ENCODE results near the gene AMH.

The AMH gene

GRCh38 chr19:2223391-2223790, 25.7 kb upstream of the AMH start:
- no peak overlapping the region for H3K4me3 ChIP-seq (ENCODE audit: low read length)
- H3K4me1 ChIP-seq (ENCODE audit: insufficient read depth, low read length), result no peaks in the 10 kb centered on the region
- no peaks in the 10 kb centered on the region for H3K9me3 ChIP-seq (ENCODE audit: insufficient read depth, low read depth, low read length)
- H3K9ac ChIP-seq (ENCODE audit: low read depth, low read length), result no peak overlapping the region
- WGBS, result 93% methylated on average over 18 of the region's 18 CpGs
- H3K27ac ChIP-seq (ENCODE audit: low read depth, low read length), result no peak overlapping the region
- H3K27me3 ChIP-seq (ENCODE audit: insufficient read depth, low read length), result no peaks in the 10 kb centered on the region
- H3K36me3 ChIP-seq (ENCODE audit: insufficient read depth, low read length), result peaks cover 60% of the 10 kb centered on the region

DNA sequence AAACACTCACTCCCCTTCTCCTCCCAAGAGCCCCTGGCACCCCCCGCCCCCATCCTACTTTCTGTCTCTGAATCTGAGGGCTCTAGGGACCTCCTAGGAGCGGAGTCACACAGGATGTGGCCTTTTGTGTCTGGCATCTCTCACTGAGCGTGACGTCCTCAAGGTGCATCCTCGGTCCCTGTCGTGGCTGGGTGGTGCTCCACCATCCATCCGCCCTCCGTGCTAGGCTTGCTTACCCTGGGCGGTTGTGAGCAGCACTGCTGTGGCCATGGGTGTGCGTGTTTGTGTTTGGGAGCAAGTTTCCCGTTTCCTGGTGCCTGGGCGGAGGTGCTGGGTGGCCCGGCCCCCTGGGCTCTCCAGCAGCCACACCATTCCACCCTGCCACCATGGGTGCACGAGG, 25.2 kb upstream of the AMH start:
- H3K27me3 ChIP-seq (ENCODE audit: insufficient read depth, low read length), result no peaks in the 10 kb centered on the region
- H3K4me1 ChIP-seq (ENCODE audit: insufficient read depth, low read length), result no peaks in the 10 kb centered on the region
- 96% methylated on average over 14 of the region's 14 CpGs for WGBS
- peaks cover 59% of the 10 kb centered on the region for H3K36me3 ChIP-seq (ENCODE audit: insufficient read depth, low read length)
- no peak overlapping the region for H3K9ac ChIP-seq (ENCODE audit: low read depth, low read length)
- H3K4me3 ChIP-seq (ENCODE audit: low read length), result no peak overlapping the region
- H3K27ac ChIP-seq (ENCODE audit: low read depth, low read length), result no peak overlapping the region
- H3K9me3 ChIP-seq (ENCODE audit: insufficient read depth, low read depth, low read length), result no peaks in the 10 kb centered on the region

- 94% methylated on average over 13 of the region's 13 CpGs for WGBS
- Histone ChIP-seq H3K9ac (ENCODE audit: low read depth, low read length) (no peak overlapping the region), H3K4me3 (ENCODE audit: low read length) (no peak overlapping the region), H3K27me3 (ENCODE audit: insufficient read depth, low read length) (no peaks in the 10 kb centered on the region), H3K4me1 (ENCODE audit: insufficient read depth, low read length) (no peaks in the 10 kb centered on the region), H3K36me3 (ENCODE audit: insufficient read depth, low read length) (peaks cover 61% of the 10 kb centered on the region), H3K9me3 (ENCODE audit: insufficient read depth, low read depth, low read length) (no peaks in the 10 kb centered on the region), H3K27ac (ENCODE audit: low read depth, low read length) (no peak overlapping the region)
Observed at GRCh38 chr19:2224754-2225349, 24.3 kb upstream of the AMH start.

DNA sequence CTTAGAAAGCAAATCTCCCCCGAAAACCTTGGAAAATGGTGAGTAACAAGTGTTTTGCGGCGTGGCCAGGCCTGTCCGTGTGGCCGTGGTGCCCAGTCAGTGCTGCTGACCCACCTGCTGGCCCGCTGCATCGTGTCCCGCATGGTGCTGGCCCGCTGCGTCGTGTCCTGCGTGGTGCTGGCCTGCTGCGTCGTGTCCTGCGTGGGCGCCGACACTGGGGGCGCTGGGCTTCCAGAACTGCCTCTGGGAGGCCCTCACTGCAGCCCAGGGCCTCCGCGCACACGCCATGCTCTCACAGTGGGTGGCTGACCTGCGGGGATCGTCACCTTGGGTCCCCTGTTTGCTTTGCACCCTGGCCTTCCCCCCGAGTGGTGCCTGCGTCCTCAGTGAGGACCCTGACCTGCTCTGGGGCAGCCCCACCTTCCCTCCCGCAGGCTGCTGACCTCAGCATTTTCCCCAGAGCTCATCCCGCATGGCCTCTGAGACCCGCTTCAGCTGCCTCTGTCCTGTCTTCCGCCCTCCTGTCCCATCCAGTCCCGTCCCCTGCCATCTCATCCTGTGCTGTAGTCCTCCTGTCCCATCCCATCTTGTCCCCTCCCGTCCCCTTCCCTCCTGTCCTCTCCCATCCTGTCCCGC, 23.6 kb upstream of the AMH start:
- H3K27ac ChIP-seq (ENCODE audit: low read depth, low read length), result no peak overlapping the region
- 96% methylated on average over 32 of the region's 32 CpGs for WGBS
- peaks cover 60% of the 10 kb centered on the region for H3K36me3 ChIP-seq (ENCODE audit: insufficient read depth, low read length)
- no peaks in the 10 kb centered on the region for H3K27me3 ChIP-seq (ENCODE audit: insufficient read depth, low read length)
- H3K9ac ChIP-seq (ENCODE audit: low read depth, low read length), result no peak overlapping the region
- no peak overlapping the region for H3K4me3 ChIP-seq (ENCODE audit: low read length)
- no peaks in the 10 kb centered on the region for H3K9me3 ChIP-seq (ENCODE audit: insufficient read depth, low read depth, low read length)
- H3K4me1 ChIP-seq (ENCODE audit: insufficient read depth, low read length), result no peaks in the 10 kb centered on the region

GRCh38 chr19:2226051-2226839, 22.9 kb upstream of the AMH start:
- Histone ChIP-seq H3K9ac (ENCODE audit: low read depth, low read length) (no peak overlapping the region), H3K4me3 (ENCODE audit: low read length) (no peak overlapping the region), H3K27ac (ENCODE audit: low read depth, low read length) (no peak overlapping the region), H3K27me3 (ENCODE audit: insufficient read depth, low read length) (no peaks in the 10 kb centered on the region), H3K4me1 (ENCODE audit: insufficient read depth, low read length) (no peaks in the 10 kb centered on the region), H3K36me3 (ENCODE audit: insufficient read depth, low read length) (peaks cover 59% of the 10 kb centered on the region), H3K9me3 (ENCODE audit: insufficient read depth, low read depth, low read length) (no peaks in the 10 kb centered on the region)
- WGBS, result 97% methylated on average over 59 of the region's 59 CpGs

GRCh38 chr19:2226840-2227360, 22.2 kb upstream of the AMH start:
- WGBS, result 96% methylated on average over 53 of the region's 53 CpGs
- H3K27ac ChIP-seq (ENCODE audit: low read depth, low read length), result no peak overlapping the region
- H3K27me3 ChIP-seq (ENCODE audit: insufficient read depth, low read length), result no peaks in the 10 kb centered on the region
- H3K9me3 ChIP-seq (ENCODE audit: insufficient read depth, low read depth, low read length), result no peaks in the 10 kb centered on the region
- no peak overlapping the region for H3K9ac ChIP-seq (ENCODE audit: low read depth, low read length)
- H3K4me1 ChIP-seq (ENCODE audit: insufficient read depth, low read length), result no peaks in the 10 kb centered on the region
- peaks cover 62% of the 10 kb centered on the region for H3K36me3 ChIP-seq (ENCODE audit: insufficient read depth, low read length)
- H3K4me3 ChIP-seq (ENCODE audit: low read length), result no peak overlapping the region

DNA sequence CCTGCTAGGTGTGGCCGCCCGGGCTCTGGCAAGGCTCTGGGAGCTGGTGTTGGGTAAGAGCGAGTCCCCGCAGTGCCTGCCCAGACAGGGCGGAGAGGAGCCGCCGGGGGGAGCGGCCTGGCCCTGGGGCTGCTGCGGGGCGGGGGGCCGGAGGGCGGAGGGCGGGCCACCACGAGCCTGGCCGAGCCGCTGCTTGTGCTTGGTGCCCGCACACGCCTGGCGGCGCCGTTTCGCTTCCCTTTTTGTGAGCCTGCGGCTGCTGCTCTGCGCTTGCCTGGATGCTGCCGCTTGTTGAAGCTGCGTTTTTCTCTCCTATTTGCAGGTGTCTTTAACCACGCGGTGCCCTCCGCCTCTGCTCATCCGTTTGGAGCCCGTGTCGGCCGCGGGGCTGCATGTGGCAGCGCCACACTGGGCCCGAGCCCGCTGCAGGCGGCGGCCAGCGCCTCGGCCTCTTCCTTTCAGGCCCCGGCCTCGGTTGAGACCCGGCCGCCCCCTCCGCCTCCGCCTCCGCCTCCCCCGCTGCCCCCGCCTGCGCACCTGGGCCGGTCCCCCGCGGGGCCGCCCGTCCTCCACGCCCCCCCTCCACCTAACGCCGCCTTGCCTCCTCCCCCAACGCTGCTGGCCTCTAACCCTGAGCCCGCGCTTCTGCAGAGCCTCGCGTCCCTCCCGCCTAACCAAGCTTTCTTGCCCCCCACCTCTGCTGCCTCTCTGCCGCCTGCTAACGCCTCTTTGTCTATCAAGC, 21.5 kb upstream of the AMH start:
- Histone ChIP-seq H3K36me3 (ENCODE audit: insufficient read depth, low read length) (peaks cover 63% of the 10 kb centered on the region), H3K27me3 (ENCODE audit: insufficient read depth, low read length) (no peaks in the 10 kb centered on the region), H3K9ac (ENCODE audit: low read depth, low read length) (no peak overlapping the region), H3K9me3 (ENCODE audit: insufficient read depth, low read depth, low read length) (no peaks in the 10 kb centered on the region), H3K4me1 (ENCODE audit: insufficient read depth, low read length) (no peaks in the 10 kb centered on the region), H3K27ac (ENCODE audit: low read depth, low read length) (no peak overlapping the region), H3K4me3 (ENCODE audit: low read length) (no peak overlapping the region)
- WGBS, result 95% methylated on average over 63 of the region's 67 CpGs

- Histone ChIP-seq H3K4me1 (ENCODE audit: insufficient read depth, low read length) (no peaks in the 10 kb centered on the region), H3K36me3 (ENCODE audit: insufficient read depth, low read length) (peaks cover 61% of the 10 kb centered on the region), H3K9me3 (ENCODE audit: insufficient read depth, low read depth, low read length) (no peaks in the 10 kb centered on the region), H3K27ac (ENCODE audit: low read depth, low read length) (no peak overlapping the region), H3K27me3 (ENCODE audit: insufficient read depth, low read length) (no peaks in the 10 kb centered on the region), H3K4me3 (ENCODE audit: low read length) (no peak overlapping the region), H3K9ac (ENCODE audit: low read depth, low read length) (no peak overlapping the region)
- 97% methylated on average over 48 of the region's 48 CpGs for WGBS
Observed at GRCh38 chr19:2228157-2229030, 20.7 kb upstream of the AMH start.

GRCh38 chr19:2229103-2230032, 19.8 kb upstream of the AMH start:
- Histone ChIP-seq H3K27ac (ENCODE audit: low read depth, low read length) (no peak overlapping the region), H3K9me3 (ENCODE audit: insufficient read depth, low read depth, low read length) (no peaks in the 10 kb centered on the region), H3K27me3 (ENCODE audit: insufficient read depth, low read length) (no peaks in the 10 kb centered on the region), H3K36me3 (ENCODE audit: insufficient read depth, low read length) (peaks cover 62% of the 10 kb centered on the region), H3K9ac (ENCODE audit: low read depth, low read length) (no peak overlapping the region), H3K4me1 (ENCODE audit: insufficient read depth, low read length) (no peaks in the 10 kb centered on the region), H3K4me3 (ENCODE audit: low read length) (no peak overlapping the region)
- 95% methylated on average over 40 of the region's 45 CpGs for WGBS
